Panc1 (cell line): Measurements from ENCODE around the gene PSMB10. TPM values are rescaled to one million over a fixed set of nuclear protein-coding genes. Genes with fewer than 3 reads are reported as not detected.
A peak's percentile ranks its signal among the peaks of the same experiment; 100 is the strongest.

ENCODE experiments used
- ATAC-seq: fragments of 200-7000 bp; cut with Tn5 transposase; 2 replicates; pipeline ENCODE4 v1.9.1; 2020; ENCODE audit warnings: mild to moderate bottlenecking, moderate library complexity
- BruUV-seq: library from RNA; stranded (reverse); fragments of 400-500 nt; replicated peaks from 2 replicates; lab custom pipeline; 2021; lab: Mats Ljungman, UMichigan
- CTCF ChIA-PET: fragments of 300-600 bp; sonication (Branson Sonifier 250); formaldehyde crosslinking; loops from one replicate; lab custom pipeline; 2022; ENCODE audit warnings: antibody characterized with exemption; lab: Charles Lee
- POLR2A ChIA-PET: fragments of 300-600 bp; sonication (Branson Sonifier 250); formaldehyde crosslinking; loops from one replicate; lab custom pipeline; 2022; ENCODE audit warnings: antibody characterized with exemption; lab: Charles Lee
- DNase-seq: peaks from one replicate; pipeline ENCODE4 v3.0.0-alpha.2; 2010; ENCODE audit warnings: low read depth, low spot score
- H3K27ac ChIP-seq: 2 replicates; pipeline ENCODE4 v1.5.1; 2011; ENCODE audit warnings: mild to moderate bottlenecking, low read length, inconsistent platforms
- H3K27me3 ChIP-seq: fragments of 200-500 bp; sonication (Bioruptor generic); 2 replicates; pipeline ENCODE4 v1.6.0; 2014; ENCODE audit warnings: low read length, inconsistent platforms; ENCODE audit not compliant: control insufficient read depth, insufficient read depth
- H3K36me3 ChIP-seq: fragments of 200-500 bp; sonication (Bioruptor generic); 2 replicates; pipeline ENCODE4 v1.5.1; 2014; ENCODE audit warnings: inconsistent platforms, mild to moderate bottlenecking, low read length, moderate library complexity; ENCODE audit not compliant: control insufficient read depth, insufficient read depth
- H3K4me1 ChIP-seq: 2 replicates; pipeline ENCODE4 v1.5.1; 2011; ENCODE audit warnings: inconsistent platforms, mild to moderate bottlenecking, low read length, moderate library complexity; ENCODE audit not compliant: control insufficient read depth, insufficient read depth
- H3K4me3 ChIP-seq, 2 experiments: 2 replicates each; pipeline ENCODE4 v1.5.1; 2011 to 2012; ENCODE audit warnings: low read depth in 2 of 2, low read length in 2 of 2, mild to moderate bottlenecking in 2 of 2, inconsistent platforms in 1 of 2, moderate library complexity in 1 of 2
- H3K9me3 ChIP-seq: fragments of 200-500 bp; sonication (Bioruptor generic); 2 replicates; pipeline ENCODE4 v1.5.1; 2014; ENCODE audit warnings: low read depth, mild to moderate bottlenecking, inconsistent platforms, low read length, moderate library complexity; ENCODE audit not compliant: control insufficient read depth, insufficient read depth
- CTCF ChIP-seq: fragments of 450-650 bp; IDR thresholded peaks from 2 replicates; pipeline ENCODE4 v1.5.1; 2017; ENCODE audit warnings: mild to moderate bottlenecking
- POLR2AphosphoS5 ChIP-seq: IDR thresholded peaks from 2 replicates; pipeline ENCODE4 v1.6.1; 2012; ENCODE audit warnings: mild to moderate bottlenecking, low read depth, low read length, moderate library complexity
- REST ChIP-seq, 2 experiments: IDR thresholded peaks; 2 replicates each; pipeline ENCODE4 v1.6.1; 2011 to 2012; ENCODE audit warnings: low read depth in 2 of 2, control low read depth in 1 of 2, low read length in 1 of 2, mild to moderate bottlenecking in 1 of 2, moderate library complexity in 1 of 2; ENCODE audit not compliant: insufficient read depth in 1 of 2
- SIN3A ChIP-seq: IDR thresholded peaks from 2 replicates; pipeline ENCODE4 v1.6.1; 2012; ENCODE audit warnings: low read depth, mild to moderate bottlenecking, low read length, moderate library complexity, borderline replicate concordance; ENCODE audit not compliant: insufficient read depth
- TCF7L2 ChIP-seq: IDR thresholded peaks from 2 replicates; pipeline ENCODE4 v1.6.1; 2011; ENCODE audit warnings: mild to moderate bottlenecking, low read depth, low read length, inconsistent platforms
- in situ Hi-C: cut with HindIII; loops from 2 replicates; pipeline ENCODE4 v1.10.0; 2016; ENCODE audit warnings: low sequenced_read_pairs, low pct_unique_long_range_greater_than_20kb
- intact Hi-C: fragments of 100-400 bp; cut with micrococcal nuclease; formaldehyde crosslinking; loops from one replicate; pipeline ENCODE4 v1.10.0; 2022; ENCODE audit not compliant: unreplicated experiment
- total RNA-seq: library from RNA; stranded (reverse); gene quantifications from one replicate; pipeline ENCODE4 v1.2.1, GENCODE V29; 2021; ENCODE audit not compliant: unreplicated experiment

The PSMB10 gene
- total RNA-seq, 1 experiment from 2014 or later: 47.7 TPM

- intact Hi-C loops: no loop called here
These were observed 43.5 kb downstream of the PSMB10 start, which contains the start of gene PSKH1 for GRCh38 chr16:67892899-67893742. PSKH1 (plus strand) TSS chr16:67893254; CDS start chr16:67908750, 15,496 bp downstream.

More at GRCh38 chr16:67892899-67893742, 43.5 kb downstream of the PSMB10 start, which contains the start of gene PSKH1:
- Histone ChIP-seq H3K9me3 (no peaks in the 10 kb centered on the region), H3K4me1 (no peaks in the 10 kb centered on the region), H3K27ac (peak within 1 kb of the TSS; percentile 86), H3K4me3 (peak within 1 kb of the TSS; percentile 80 to 83), H3K36me3 (no peaks in the 10 kb centered on the region; the same call in 1 of the 2 replicates), H3K27me3 (no peaks in the 10 kb centered on the region)
- ATAC-seq (peak; percentile 99), DNase-seq (peak; percentile 46)
- CTCF ChIA-PET: interaction anchor here (0.6 kb wide), 1 partner anchor 16 kb away, joined by 6 read pairs; no protein-coding TSS in a partner anchor
- in situ Hi-C loops: no loop called here
- TF ChIP-seq REST (IDR thresholded peaks at IDR 0.05; ENCODE audit: insufficient read depth in 1 of 2, low read depth in 2 of 2, low read length in 1 of 2) (no peak), CTCF (no peak), POLR2AphosphoS5 (no peak; the same call in 1 of the 2 replicates), TCF7L2 (no peak), SIN3A (no peak)
- POLR2A ChIA-PET: no interaction called here
- no TSS peak for BruUV-seq
